GM12892 (cell line): Measurements from ENCODE around the gene TMTC1.

ENCODE experiments used
- POLR2A ChIP-seq: IDR thresholded peaks from 2 replicates; pipeline ENCODE4 v1.6.1; 2011; ENCODE audit warnings: low read depth, low read length, control low read depth
- POLR2AphosphoS5 ChIP-seq: IDR thresholded peaks from 2 replicates; pipeline ENCODE4 v1.6.1; 2011; ENCODE audit warnings: low read depth, low read length, control low read depth
- TAF1 ChIP-seq: IDR thresholded peaks from 2 replicates; pipeline ENCODE4 v1.6.1; 2011; ENCODE audit warnings: low read depth, mild to moderate bottlenecking, control low read depth, low read length, borderline replicate concordance

DNA sequence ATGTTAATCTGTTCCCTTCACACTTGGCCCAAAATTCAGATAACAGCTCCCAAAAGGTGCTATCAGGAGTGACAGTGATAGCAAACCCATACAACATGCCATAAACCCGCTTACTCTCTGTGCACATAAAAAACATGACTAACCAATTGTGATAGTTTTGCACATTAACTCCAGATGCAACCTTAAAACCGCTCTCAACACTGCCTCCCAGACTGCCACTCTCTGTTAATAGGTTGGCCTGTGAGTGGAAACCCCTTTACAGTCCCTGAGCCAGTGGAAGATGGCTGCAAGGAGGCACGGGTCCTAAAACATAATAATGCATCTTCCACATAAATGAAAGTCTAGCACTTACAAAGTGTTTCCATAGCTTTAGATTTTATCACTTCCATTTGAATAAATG, 12.0 kb upstream of the TMTC1 start:
- no peak for TF ChIP-seq POLR2A
- TF ChIP-seq POLR2AphosphoS5: no peak
- no peak for TF ChIP-seq TAF1
